RWPE2 (cell line): Measurements from ENCODE around the gene ABL1.
A peak's percentile ranks its signal among the peaks of the same experiment; 100 is the strongest.
"Not testable (repeated sequence)": the region's sequence is repeated elsewhere in the genome, so short reads cannot be mapped to it uniquely, and the experiment has no call there.

Experiments
- ATAC-seq: fragments of 200-7000 bp; cut with Tn5 transposase; 3 replicates; pipeline ENCODE4 v1.9.1; 2021; ENCODE audit warnings: low read depth
- DNase-seq: peaks from one replicate; pipeline ENCODE4 v3.0.0-alpha.2; 2020; ENCODE audit warnings: low spot score
- H3K27ac ChIP-seq: fragments of 450-650 bp; 2 replicates; pipeline ENCODE4 v1.5.1; 2017; ENCODE audit warnings: mild to moderate bottlenecking; ENCODE audit not compliant: poor library complexity, severe bottlenecking
- H3K27me3 ChIP-seq: fragments of 250-450 bp; sonication (Bioruptor Pico); 2 replicates; pipeline ENCODE4 v1.5.1; 2021; ENCODE audit warnings: mild to moderate bottlenecking, moderate library complexity; ENCODE audit not compliant: insufficient read depth, poor library complexity, severe bottlenecking
- H3K36me3 ChIP-seq: fragments of 250-450 bp; sonication (Bioruptor Pico); 2 replicates; pipeline ENCODE4 v1.5.1; 2020; ENCODE audit warnings: low read depth, mild to moderate bottlenecking, moderate library complexity
- H3K4me1 ChIP-seq: fragments of 250-450 bp; sonication (Bioruptor Pico); 2 replicates; pipeline ENCODE4 v1.5.1; 2021; ENCODE audit warnings: mild to moderate bottlenecking, moderate library complexity; ENCODE audit not compliant: insufficient read depth, poor library complexity, severe bottlenecking
- H3K4me3 ChIP-seq: fragments of 250-450 bp; sonication (Bioruptor Pico); 2 replicates; pipeline ENCODE4 v1.5.1; 2021; ENCODE audit warnings: mild to moderate bottlenecking, moderate library complexity; ENCODE audit not compliant: severe bottlenecking
- H3K9me3 ChIP-seq: fragments of 250-450 bp; sonication (Bioruptor Pico); 2 replicates; pipeline ENCODE4 v1.5.1; 2021; ENCODE audit warnings: mild to moderate bottlenecking, moderate library complexity; ENCODE audit not compliant: severe bottlenecking
- TF ChIP-seq, protein P1 (sequence below): fragments of 450-650 bp; IDR thresholded peaks from one replicate; pipeline ENCODE4 v1.5.1; 2017; ENCODE audit warnings: mild to moderate bottlenecking, moderate library complexity; ENCODE audit not compliant: poor library complexity, severe bottlenecking

Gene ABL1

DNA sequence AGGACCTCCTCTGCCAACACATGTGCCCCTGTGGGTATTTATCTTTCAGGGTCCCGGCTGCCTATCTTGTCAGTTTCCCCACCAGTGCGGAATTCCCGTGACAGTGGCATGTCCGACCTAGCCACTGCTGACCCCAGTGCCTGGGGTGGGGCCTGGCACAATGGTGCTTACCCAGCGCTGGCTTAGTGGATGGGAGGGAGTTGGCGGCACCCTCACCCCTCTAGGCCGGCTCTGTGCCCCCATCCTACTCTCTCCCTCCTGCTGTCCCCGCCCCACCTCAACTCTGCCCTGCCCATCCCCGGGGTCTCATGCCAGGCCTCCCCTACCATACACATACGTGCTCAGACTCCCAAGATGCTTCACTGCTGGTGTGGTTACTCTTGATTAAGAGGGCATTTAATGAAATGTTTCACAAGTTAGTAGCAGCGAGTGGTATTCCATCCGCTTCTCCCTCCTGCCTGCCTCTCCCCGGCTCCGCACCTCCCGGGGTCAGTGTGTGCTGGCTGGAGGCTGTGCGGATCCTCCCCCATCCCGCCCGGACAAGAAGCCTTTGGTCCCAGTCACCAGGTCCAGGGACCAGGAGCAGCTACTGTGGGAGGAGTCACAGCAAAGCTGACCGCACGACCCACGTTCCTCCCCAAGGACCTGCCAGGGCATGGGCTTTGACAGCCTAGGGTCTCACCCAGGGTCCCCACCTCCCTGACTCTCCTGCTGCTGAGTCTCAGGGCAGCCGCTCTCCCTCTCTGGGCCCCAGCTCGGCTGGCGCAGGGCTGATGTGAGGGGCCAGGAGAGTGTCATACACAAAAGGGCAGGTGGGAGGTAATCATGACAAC is 71.1 kb downstream of the ABL1 start:
- DNase-seq, result no peak

DNA sequence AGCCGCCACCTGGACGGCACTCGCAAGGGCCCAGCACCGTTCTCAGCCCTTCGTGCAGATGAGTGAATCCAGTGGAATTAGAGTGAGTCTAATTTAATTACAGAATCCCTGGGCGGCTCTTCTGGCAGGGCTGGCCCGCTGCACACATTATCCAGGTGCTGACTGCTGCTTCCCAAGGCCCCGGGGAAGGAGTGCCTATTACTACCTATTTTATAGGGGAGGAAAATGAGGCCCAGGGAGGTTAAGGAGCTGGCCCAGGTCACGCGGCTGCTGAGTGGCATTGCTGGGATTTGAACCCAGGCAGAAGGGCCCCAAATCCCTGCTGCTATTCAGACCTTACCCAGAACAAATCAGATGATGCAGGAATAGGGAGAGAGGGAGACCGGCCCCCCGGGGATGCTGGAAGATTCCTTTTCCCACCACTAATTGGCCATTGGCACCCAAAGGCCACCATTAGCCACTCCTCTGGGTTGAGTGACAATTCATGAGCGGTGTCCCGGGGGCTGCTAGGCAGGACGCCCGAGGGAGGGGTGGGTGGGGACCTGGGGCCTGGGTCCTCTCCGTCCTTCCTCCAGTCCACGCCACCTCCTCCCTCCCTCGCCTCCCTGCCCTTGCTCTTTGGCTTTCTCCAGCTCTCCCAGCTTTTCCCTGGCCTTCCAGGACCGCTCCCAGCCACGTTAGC is 71.8 kb downstream of the ABL1 start:
- H3K36me3 ChIP-seq, result no peaks in the 10 kb centered on the region
- H3K27me3 ChIP-seq, result no peaks in the 10 kb centered on the region
- ATAC-seq, result no peak
- no peak overlapping the region for H3K4me3 ChIP-seq
- TF ChIP-seq, protein P1, sequence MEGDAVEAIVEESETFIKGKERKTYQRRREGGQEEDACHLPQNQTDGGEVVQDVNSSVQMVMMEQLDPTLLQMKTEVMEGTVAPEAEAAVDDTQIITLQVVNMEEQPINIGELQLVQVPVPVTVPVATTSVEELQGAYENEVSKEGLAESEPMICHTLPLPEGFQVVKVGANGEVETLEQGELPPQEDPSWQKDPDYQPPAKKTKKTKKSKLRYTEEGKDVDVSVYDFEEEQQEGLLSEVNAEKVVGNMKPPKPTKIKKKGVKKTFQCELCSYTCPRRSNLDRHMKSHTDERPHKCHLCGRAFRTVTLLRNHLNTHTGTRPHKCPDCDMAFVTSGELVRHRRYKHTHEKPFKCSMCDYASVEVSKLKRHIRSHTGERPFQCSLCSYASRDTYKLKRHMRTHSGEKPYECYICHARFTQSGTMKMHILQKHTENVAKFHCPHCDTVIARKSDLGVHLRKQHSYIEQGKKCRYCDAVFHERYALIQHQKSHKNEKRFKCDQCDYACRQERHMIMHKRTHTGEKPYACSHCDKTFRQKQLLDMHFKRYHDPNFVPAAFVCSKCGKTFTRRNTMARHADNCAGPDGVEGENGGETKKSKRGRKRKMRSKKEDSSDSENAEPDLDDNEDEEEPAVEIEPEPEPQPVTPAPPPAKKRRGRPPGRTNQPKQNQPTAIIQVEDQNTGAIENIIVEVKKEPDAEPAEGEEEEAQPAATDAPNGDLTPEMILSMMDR, result no peak
- H3K4me1 ChIP-seq, result no peaks in the 10 kb centered on the region
- no peak for DNase-seq
- H3K9me3 ChIP-seq, result no peaks in the 10 kb centered on the region
- H3K27ac ChIP-seq, result no peak overlapping the region

More for the DNA sequence above, 71.1 kb downstream of the ABL1 start:
- Histone ChIP-seq H3K36me3 (no peaks in the 10 kb centered on the region), H3K27me3 (no peaks in the 10 kb centered on the region), H3K9me3 (peaks cover 3% of the 10 kb centered on the region), H3K4me3 (no peak overlapping the region), H3K4me1 (no peaks in the 10 kb centered on the region), H3K27ac (no peak overlapping the region)
- no peak for ATAC-seq
- TF ChIP-seq, protein P1, result no peak

DNA sequence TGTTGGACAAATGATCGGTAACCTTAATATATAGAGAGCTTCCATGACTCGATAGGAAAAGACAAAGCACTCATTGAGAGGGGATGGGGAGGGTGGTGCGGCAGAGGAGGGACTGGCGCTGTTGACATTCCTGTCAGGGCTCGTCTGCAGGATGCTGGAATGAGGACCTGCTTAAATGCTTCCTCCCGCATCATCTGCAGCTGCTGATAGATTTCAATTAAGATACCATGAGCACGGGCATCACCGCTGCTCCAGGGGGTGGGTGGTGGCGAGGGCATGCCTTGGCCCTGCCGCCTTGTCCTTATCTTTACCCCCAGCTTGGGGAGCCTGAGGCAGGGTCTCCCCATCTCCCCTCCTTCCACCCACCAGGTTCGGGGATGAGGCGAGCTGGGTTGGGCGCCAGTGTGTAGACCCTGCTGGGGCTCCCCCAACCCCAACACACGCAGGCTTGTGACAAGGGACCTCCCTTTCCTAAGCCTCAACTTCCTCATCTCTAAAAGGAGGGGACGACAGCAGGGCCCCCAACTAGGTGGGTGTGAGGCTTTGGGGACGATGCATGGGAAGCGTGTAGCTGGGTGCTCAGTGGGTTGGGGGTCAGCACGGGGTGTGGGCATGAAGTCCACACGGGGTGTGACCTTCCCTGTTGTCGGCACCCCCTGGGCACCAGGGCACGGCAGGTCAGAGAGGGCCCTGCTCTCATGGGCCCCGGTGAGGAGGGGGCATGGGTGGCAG is 73.3 kb downstream of the ABL1 start:
- no peaks in the 10 kb centered on the region for H3K27me3 ChIP-seq

DNA sequence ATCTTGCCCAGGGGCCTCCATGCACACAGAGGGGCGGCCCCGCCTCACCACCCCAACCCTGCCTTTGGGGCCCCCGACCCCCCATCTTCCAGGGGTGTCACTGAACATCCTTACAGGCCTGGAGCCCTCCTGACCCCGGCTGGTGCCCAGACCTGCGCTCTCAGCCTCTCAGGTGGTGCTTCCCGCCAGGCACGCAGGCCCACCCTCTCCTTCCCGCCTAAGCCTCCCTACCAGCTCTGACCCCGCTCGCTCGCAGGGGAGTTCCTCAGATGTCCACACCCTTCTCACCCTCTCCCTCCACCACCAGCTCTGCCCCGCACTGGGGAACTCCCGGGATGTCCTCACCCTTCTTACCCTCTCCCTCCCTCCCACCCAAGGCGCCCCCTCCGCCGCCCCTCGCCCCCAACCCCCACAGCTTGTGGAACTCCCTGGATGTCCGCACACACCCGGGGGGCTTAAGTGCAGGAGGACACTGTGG is 73.9 kb downstream of the ABL1 start:
- H3K4me3 ChIP-seq, result no peak overlapping the region
- TF ChIP-seq, protein P1, result no peak
- H3K27me3 ChIP-seq, result no peaks in the 10 kb centered on the region
- H3K4me1 ChIP-seq, result no peaks in the 10 kb centered on the region
- H3K9me3 ChIP-seq, result no peaks in the 10 kb centered on the region
- no peak overlapping the region for H3K27ac ChIP-seq
- ATAC-seq (no peak), DNase-seq (no peak)
- H3K36me3 ChIP-seq, result no peaks in the 10 kb centered on the region

More for the DNA sequence above, 73.3 kb downstream of the ABL1 start:
- Histone ChIP-seq H3K9me3 (no peaks in the 10 kb centered on the region), H3K27ac (no peak overlapping the region), H3K4me3 (no peak overlapping the region), H3K4me1 (no peaks in the 10 kb centered on the region), H3K36me3 (no peaks in the 10 kb centered on the region)
- DNase-seq (no peak), ATAC-seq (peak; percentile 51; the same call in 1 of the 3 replicates)
- TF ChIP-seq, protein P1, result no peak

DNA sequence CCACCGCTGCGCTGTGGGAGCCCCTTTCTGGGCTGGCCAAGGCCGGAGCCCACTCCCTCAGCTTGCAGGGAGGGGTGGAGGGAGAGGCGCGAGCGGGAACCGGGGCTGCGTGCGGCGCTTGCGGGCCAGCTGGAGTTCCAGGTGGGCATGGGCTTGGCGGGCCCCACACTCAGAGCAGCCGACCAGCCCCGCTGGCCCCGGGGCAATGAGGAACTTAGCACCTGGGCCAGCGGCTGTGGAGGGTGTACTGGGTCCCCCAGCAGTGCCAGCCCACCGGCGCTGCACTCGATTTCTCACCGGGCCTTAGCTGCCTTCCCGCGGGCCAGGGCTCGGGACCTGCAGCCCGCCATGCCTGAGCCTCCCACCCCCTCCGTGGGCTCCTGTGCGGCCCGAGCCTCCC is 75.0 kb downstream of the ABL1 start:
- not testable (repeated sequence) for H3K36me3 ChIP-seq, H3K4me3 ChIP-seq, H3K9me3 ChIP-seq, H3K4me1 ChIP-seq, H3K27ac ChIP-seq, ATAC-seq, H3K27me3 ChIP-seq, DNase-seq

DNA sequence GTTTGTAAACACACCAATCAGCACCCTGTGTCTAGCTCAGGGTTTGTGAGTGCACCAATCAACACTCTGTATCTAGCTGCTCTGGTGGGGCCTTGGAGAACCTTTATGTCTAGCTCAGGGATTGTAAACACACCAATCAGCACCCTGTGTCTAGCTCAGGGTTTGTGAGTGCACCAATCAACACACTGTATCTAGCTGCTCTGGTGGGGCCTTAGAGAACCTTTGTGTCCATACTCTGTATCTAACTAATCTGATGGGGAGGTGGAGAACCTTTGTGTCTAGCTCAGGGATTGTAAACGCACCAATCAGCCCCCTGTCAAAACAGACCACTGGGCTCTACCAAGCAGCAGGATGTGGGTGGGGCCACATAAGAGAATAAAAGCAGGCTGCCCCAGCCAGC is 75.6 kb downstream of the ABL1 start:
- H3K4me1 ChIP-seq, H3K9me3 ChIP-seq, H3K27me3 ChIP-seq, DNase-seq, ATAC-seq, H3K36me3 ChIP-seq, H3K4me3 ChIP-seq, H3K27ac ChIP-seq: not testable (repeated sequence)
